Liver (tissue), 9 donors: ENCODE data around the gene MAMDC4. TPM values are rescaled to one million over a fixed set of nuclear protein-coding genes. Genes with fewer than 3 reads are reported as not detected.

Source experiments
- DNase-seq: peaks from one replicate; pipeline ENCODE4 v3.0.0-alpha.2; 2017; ENCODE audit warnings: low spot score
- H3K27ac ChIP-seq, 2 donors: one replicate each; pipeline ENCODE4 v1.7.0; 2013; ENCODE audit warnings: inconsistent platforms in 2 of 2, low read length in 2 of 2, control low read depth in 1 of 2, low read depth in 1 of 2, mild to moderate bottlenecking in 1 of 2
- H3K27me3 ChIP-seq, 4 donors: one replicate each; pipeline versions ENCODE4 v1.6.1 to v1.7.0; 2013; ENCODE audit warnings: low read length in 3 of 4, inconsistent platforms in 1 of 4, mild to moderate bottlenecking in 1 of 4, moderate library complexity in 1 of 4; ENCODE audit not compliant: control insufficient read depth in 4 of 4, insufficient read depth in 4 of 4
- H3K36me3 ChIP-seq, 4 donors: one replicate each; pipeline versions ENCODE4 v1.6.1 to v1.7.0; 2013; ENCODE audit warnings: low read length in 3 of 4, mild to moderate bottlenecking in 3 of 4, low read depth in 1 of 4, moderate library complexity in 1 of 4; ENCODE audit not compliant: control insufficient read depth in 4 of 4, insufficient read depth in 3 of 4
- H3K4me1 ChIP-seq, 4 donors: one replicate each; pipeline versions ENCODE4 v1.6.1 to v1.7.0; 2013; ENCODE audit warnings: low read length in 3 of 4, mild to moderate bottlenecking in 3 of 4, moderate library complexity in 1 of 4; ENCODE audit not compliant: control insufficient read depth in 4 of 4, insufficient read depth in 4 of 4
- H3K4me3 ChIP-seq, 3 donors: one replicate each; pipeline versions ENCODE4 v1.6.1 to v1.7.0; 2013; ENCODE audit warnings: low read length in 3 of 3, control low read depth in 1 of 3, low read depth in 1 of 3, mild to moderate bottlenecking in 1 of 3
- H3K9ac ChIP-seq, 2 donors: one replicate each; pipeline ENCODE4 v1.7.0; 2013; ENCODE audit warnings: low read length in 2 of 2, mild to moderate bottlenecking in 2 of 2, moderate library complexity in 2 of 2, control low read depth in 1 of 2, low read depth in 1 of 2
- H3K9me3 ChIP-seq, 4 donors: one replicate each; pipeline versions ENCODE4 v1.6.1 to v1.7.0; 2013; ENCODE audit warnings: low read length in 3 of 4; ENCODE audit not compliant: control insufficient read depth in 4 of 4
- EGR1 ChIP-seq, 2 donors: IDR thresholded peaks; 2 replicates each; pipeline ENCODE4 v1.6.1; 2016 to 2018; ENCODE audit warnings: antibody characterized with exemption in 2 of 2, low read depth in 2 of 2
- FOXA1 ChIP-seq: IDR thresholded peaks from 2 replicates; pipeline ENCODE4 v1.6.1; 2016; ENCODE audit warnings: antibody characterized with exemption
- FOXA2 ChIP-seq: IDR thresholded peaks from 2 replicates; pipeline ENCODE4 v1.6.1; 2016; ENCODE audit warnings: antibody characterized with exemption
- GABPA ChIP-seq, 2 donors: IDR thresholded peaks in 1 of 2; conservative IDR thresholded peaks in 1 of 2; 2 replicates each; pipeline ENCODE4 v1.6.1; 2016; ENCODE audit warnings: antibody characterized with exemption in 2 of 2, mild to moderate bottlenecking in 1 of 2, moderate library complexity in 1 of 2
- HNF4A ChIP-seq, 2 donors: conservative IDR thresholded peaks; 2 replicates each; pipeline ENCODE4 v1.6.1; 2016; ENCODE audit warnings: antibody characterized with exemption in 2 of 2, mild to moderate bottlenecking in 2 of 2
- HNF4G ChIP-seq: IDR thresholded peaks from 2 replicates; pipeline ENCODE4 v1.6.1; 2016; ENCODE audit warnings: antibody characterized with exemption
- JUND ChIP-seq, 2 donors: IDR thresholded peaks; 2 replicates each; pipeline ENCODE4 v1.6.1; 2016; ENCODE audit warnings: antibody characterized with exemption in 2 of 2
- RAD21 ChIP-seq, 2 donors: IDR thresholded peaks; 2 replicates each; pipeline ENCODE4 v1.6.1; 2016; ENCODE audit warnings: antibody characterized with exemption in 2 of 2, mild to moderate bottlenecking in 2 of 2
- REST ChIP-seq: IDR thresholded peaks from 2 replicates; pipeline ENCODE4 v1.6.1; 2016; ENCODE audit warnings: antibody characterized with exemption, mild to moderate bottlenecking
- RXRA ChIP-seq, 2 donors: IDR thresholded peaks; 2 replicates each; pipeline ENCODE4 v1.6.1; 2017 to 2018; ENCODE audit warnings: antibody characterized with exemption in 2 of 2, mild to moderate bottlenecking in 1 of 2
- SP1 ChIP-seq: IDR thresholded peaks from 2 replicates; pipeline ENCODE4 v1.6.1; 2018; ENCODE audit warnings: antibody characterized with exemption, mild to moderate bottlenecking
- TAF1 ChIP-seq: conservative IDR thresholded peaks from 2 replicates; pipeline ENCODE4 v1.6.1; 2016; ENCODE audit warnings: antibody characterized with exemption, mild to moderate bottlenecking
- YY1 ChIP-seq: IDR thresholded peaks from 2 replicates; pipeline ENCODE4 v1.6.1; 2016; ENCODE audit warnings: antibody characterized with exemption, mild to moderate bottlenecking
- WGBS: extraction: QIAGEN DNeasy Blood & Tissue Kit; methylation state at CpG from one replicate; pipeline ENCODE4 v1.1.7; 2013; 5-methylcytosine and 5-hydroxymethylcytosine counted together
- polyA plus RNA-seq, 2 donors: library from polyadenylated mRNA; stranded (reverse) in 1 of 2; unstranded in 1 of 2; fragments of 200-250 nt in 1 of 2; fragments of >200 nt in 1 of 2; fragmentation: Nextera tagmentation in 1 of 2; extraction: Ambion mirVana in 1 of 2; gene quantifications; one replicate each; pipeline versions ENCODE4 v1.2.1 to v1.2.3, GENCODE V29; 2013 to 2015
- total RNA-seq, 2 donors: library from RNA; depleted of rRNA; stranded (reverse); fragments of >200 nt; gene quantifications; one replicate each; pipeline ENCODE4 v1.2.3, GENCODE V29; 2014
- TF ChIP-seq, protein P1 (sequence below): fragments of 150-350 bp; IDR thresholded peaks from 2 replicates; pipeline ENCODE4 v1.5.1; 2017; ENCODE audit warnings: improper control_type of control experiment, low read depth, low read length; ENCODE audit not compliant: missing input control
- TF ChIP-seq, protein P2 (sequence below): IDR thresholded peaks from 2 replicates; pipeline ENCODE4 v1.6.1; 2016; ENCODE audit warnings: antibody characterized with exemption
- TF ChIP-seq, protein P3 (sequence below): IDR thresholded peaks from 2 replicates; pipeline ENCODE4 v1.6.1; 2016; ENCODE audit warnings: antibody characterized with exemption
- TF ChIP-seq, protein P4 (sequence below): IDR thresholded peaks from 2 replicates; pipeline ENCODE4 v1.6.1; 2016; ENCODE audit warnings: antibody characterized with exemption
- donor health status: healthy.
- donor health status: healthy.
- donor health status: healthy.
- donor health status: healthy.
- donor health status: healthy.

Gene MAMDC4
- total and polyA plus RNA-seq, 4 donors, result 2.4 to 8.1 (median 3.9) TPM

- H3K9ac ChIP-seq, result no peak overlapping the region
Measured at GRCh38 chr9:136882109-136882946, 30.2 kb downstream of the MAMDC4 start.

More at GRCh38 chr9:136882109-136882946, 30.2 kb downstream of the MAMDC4 start:
- Histone ChIP-seq H3K36me3 (no peaks in the 10 kb centered on the region), H3K27ac (peak overlapping the region; percentile 48 to 83), H3K9me3 (no peaks in the 10 kb centered on the region), H3K27me3 (no peaks in the 10 kb centered on the region), H3K4me3 (peak overlapping the region in 1 of 3 donors; percentile 14), H3K4me1 (peaks cover 11 to 33% (median 18%) of the 10 kb centered on the region in 4 donors)
- DNase-seq, result no peak
- TF ChIP-seq HNF4A (conservative IDR thresholded peaks at IDR 0.05), result peak; percentile 62 to 68
- TF ChIP-seq, protein P1, sequence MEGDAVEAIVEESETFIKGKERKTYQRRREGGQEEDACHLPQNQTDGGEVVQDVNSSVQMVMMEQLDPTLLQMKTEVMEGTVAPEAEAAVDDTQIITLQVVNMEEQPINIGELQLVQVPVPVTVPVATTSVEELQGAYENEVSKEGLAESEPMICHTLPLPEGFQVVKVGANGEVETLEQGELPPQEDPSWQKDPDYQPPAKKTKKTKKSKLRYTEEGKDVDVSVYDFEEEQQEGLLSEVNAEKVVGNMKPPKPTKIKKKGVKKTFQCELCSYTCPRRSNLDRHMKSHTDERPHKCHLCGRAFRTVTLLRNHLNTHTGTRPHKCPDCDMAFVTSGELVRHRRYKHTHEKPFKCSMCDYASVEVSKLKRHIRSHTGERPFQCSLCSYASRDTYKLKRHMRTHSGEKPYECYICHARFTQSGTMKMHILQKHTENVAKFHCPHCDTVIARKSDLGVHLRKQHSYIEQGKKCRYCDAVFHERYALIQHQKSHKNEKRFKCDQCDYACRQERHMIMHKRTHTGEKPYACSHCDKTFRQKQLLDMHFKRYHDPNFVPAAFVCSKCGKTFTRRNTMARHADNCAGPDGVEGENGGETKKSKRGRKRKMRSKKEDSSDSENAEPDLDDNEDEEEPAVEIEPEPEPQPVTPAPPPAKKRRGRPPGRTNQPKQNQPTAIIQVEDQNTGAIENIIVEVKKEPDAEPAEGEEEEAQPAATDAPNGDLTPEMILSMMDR, result no peak
- peak in 1 of 2 donors; percentile 32 for TF ChIP-seq GABPA (IDR thresholded peaks at IDR 0.05 in 1 of 2, conservative IDR thresholded peaks at IDR 0.05 in 1 of 2)
- TF ChIP-seq RAD21 (IDR thresholded peaks at IDR 0.05), result peak; percentile 29 to 53
- no peak for TF ChIP-seq REST
- no peak for TF ChIP-seq TAF1
- TF ChIP-seq, protein P2, sequence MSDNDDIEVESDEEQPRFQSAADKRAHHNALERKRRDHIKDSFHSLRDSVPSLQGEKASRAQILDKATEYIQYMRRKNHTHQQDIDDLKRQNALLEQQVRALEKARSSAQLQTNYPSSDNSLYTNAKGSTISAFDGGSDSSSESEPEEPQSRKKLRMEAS, result peak; percentile 74
- TF ChIP-seq SP1, result peak; percentile 77
- TF ChIP-seq FOXA2, result no peak
- peak; percentile 83 for TF ChIP-seq YY1
- peak; percentile 96 to 98 for TF ChIP-seq JUND (IDR thresholded peaks at IDR 0.05)
- TF ChIP-seq, protein P3, sequence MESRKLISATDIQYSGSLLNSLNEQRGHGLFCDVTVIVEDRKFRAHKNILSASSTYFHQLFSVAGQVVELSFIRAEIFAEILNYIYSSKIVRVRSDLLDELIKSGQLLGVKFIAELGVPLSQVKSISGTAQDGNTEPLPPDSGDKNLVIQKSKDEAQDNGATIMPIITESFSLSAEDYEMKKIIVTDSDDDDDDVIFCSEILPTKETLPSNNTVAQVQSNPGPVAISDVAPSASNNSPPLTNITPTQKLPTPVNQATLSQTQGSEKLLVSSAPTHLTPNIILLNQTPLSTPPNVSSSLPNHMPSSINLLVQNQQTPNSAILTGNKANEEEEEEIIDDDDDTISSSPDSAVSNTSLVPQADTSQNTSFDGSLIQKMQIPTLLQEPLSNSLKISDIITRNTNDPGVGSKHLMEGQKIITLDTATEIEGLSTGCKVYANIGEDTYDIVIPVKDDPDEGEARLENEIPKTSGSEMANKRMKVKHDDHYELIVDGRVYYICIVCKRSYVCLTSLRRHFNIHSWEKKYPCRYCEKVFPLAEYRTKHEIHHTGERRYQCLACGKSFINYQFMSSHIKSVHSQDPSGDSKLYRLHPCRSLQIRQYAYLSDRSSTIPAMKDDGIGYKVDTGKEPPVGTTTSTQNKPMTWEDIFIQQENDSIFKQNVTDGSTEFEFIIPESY, result no peak
- peak; percentile 42 to 90 for TF ChIP-seq EGR1 (IDR thresholded peaks at IDR 0.05; ENCODE audit: low read depth in 2 of 2)
- no peak for TF ChIP-seq HNF4G
- no peak for TF ChIP-seq FOXA1
- TF ChIP-seq RXRA (IDR thresholded peaks at IDR 0.05), result peak; percentile 74 to 88
- TF ChIP-seq, protein P4, sequence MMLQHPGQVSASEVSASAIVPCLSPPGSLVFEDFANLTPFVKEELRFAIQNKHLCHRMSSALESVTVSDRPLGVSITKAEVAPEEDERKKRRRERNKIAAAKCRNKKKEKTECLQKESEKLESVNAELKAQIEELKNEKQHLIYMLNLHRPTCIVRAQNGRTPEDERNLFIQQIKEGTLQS, result peak; percentile 91
- WGBS, result 44% methylated on average over 19 of the region's 19 CpGs
